K562 (cell line): ENCODE results near the gene ZDHHC17. TPM values are rescaled to one million over a fixed set of nuclear protein-coding genes. Genes with fewer than 3 reads are reported as not detected.
A peak's percentile ranks its signal among the peaks of the same experiment; 100 is the strongest.

Experiments used
- ARID3A ChIP-seq: IDR thresholded peaks from 2 replicates; pipeline ENCODE4 v1.6.1; 2012; ENCODE audit warnings: low read depth, low read length, improper control_type of control experiment, borderline replicate concordance
- CREB3 ChIP-seq: fragments of 450-650 bp; conservative IDR thresholded peaks from 2 replicates; pipeline ENCODE4 v1.6.1; 2016; ENCODE audit warnings: missing genetic modification characterization, low read depth, mild to moderate bottlenecking, missing compliant biosample characterization, moderate library complexity
- CTBP1 ChIP-seq: fragments of 450-650 bp; IDR thresholded peaks from 2 replicates; pipeline ENCODE4 v1.6.1; 2016; ENCODE audit warnings: borderline replicate concordance
- E2F3 ChIP-seq: fragments of 250-450 bp; sonication (Bioruptor Pico); IDR thresholded peaks from 2 replicates; pipeline ENCODE4 v1.4.0; 2020; ENCODE audit warnings: mild to moderate bottlenecking
- ELF1 ChIP-seq: fragments of 200-800 bp; sonication (Bioruptor generic); IDR thresholded peaks from 2 replicates; pipeline ENCODE4 v1.6.1; 2016; ENCODE audit warnings: missing genetic modification characterization, missing compliant biosample characterization
- HMBOX1 ChIP-seq: sonication (generic); IDR thresholded peaks from 2 replicates; pipeline ENCODE4 v1.6.1; 2016
- IRF1 ChIP-seq: sonication (generic); formaldehyde crosslinking; IDR thresholded peaks from 2 replicates; pipeline ENCODE4 v1.8.0; 2022; ENCODE audit warnings: missing genetic modification reagents, mild to moderate bottlenecking, borderline replicate concordance
- KHSRP ChIP-seq: fragments of 450-650 bp; IDR thresholded peaks from 2 replicates; pipeline ENCODE4 v1.6.1; 2017
- LEF1 ChIP-seq: fragments of 450-650 bp; IDR thresholded peaks from 2 replicates; pipeline ENCODE4 v1.6.1; 2016; ENCODE audit warnings: mild to moderate bottlenecking
- PATZ1 ChIP-seq: fragments of 250-450 bp; sonication (Bioruptor Pico); IDR thresholded peaks from 2 replicates; pipeline ENCODE4 v1.5.0; 2020; ENCODE audit warnings: mild to moderate bottlenecking, borderline replicate concordance
- POU5F1 ChIP-seq: fragments of 150-350 bp; IDR thresholded peaks from 2 replicates; pipeline ENCODE4 v1.6.1; 2014; ENCODE audit warnings: borderline replicate concordance, low read length, low read depth, mild to moderate bottlenecking; ENCODE audit not compliant: partially characterized antibody
- RFX5 ChIP-seq: IDR thresholded peaks from 2 replicates; pipeline ENCODE4 v1.6.1; 2011; ENCODE audit warnings: low read depth, mild to moderate bottlenecking, improper control_type of control experiment, low read length
- SAFB2 ChIP-seq: fragments of 200-400 bp; formaldehyde crosslinking; IDR thresholded peaks from 2 replicates; pipeline ENCODE4 v1.6.1; 2018; ENCODE audit warnings: borderline replicate concordance, low read length, low read depth, moderate library complexity; ENCODE audit not compliant: severe bottlenecking
- SOX6 ChIP-seq: fragments of 450-650 bp; IDR thresholded peaks from 2 replicates; pipeline ENCODE4 v1.6.1; 2014; ENCODE audit warnings: mild to moderate bottlenecking
- TCF7L2 ChIP-seq: fragments of 150-350 bp; IDR thresholded peaks from 2 replicates; pipeline ENCODE4 v1.6.1; 2016; ENCODE audit warnings: low read depth, mild to moderate bottlenecking, low read length, moderate library complexity
- ZNF212 ChIP-seq: fragments of 450-650 bp; formaldehyde crosslinking; IDR thresholded peaks from 2 replicates; pipeline ENCODE4 v1.4.0; 2020; ENCODE audit warnings: mild to moderate bottlenecking
- ZNF253 ChIP-seq: fragments of 250-450 bp; sonication (Bioruptor Pico); conservative IDR thresholded peaks from 2 replicates; pipeline ENCODE4 v1.6.1; 2021; ENCODE audit warnings: mild to moderate bottlenecking
- ZNF263 ChIP-seq: sonication (generic); formaldehyde crosslinking; IDR thresholded peaks from 2 replicates; pipeline ENCODE4 v1.8.0; 2022; ENCODE audit warnings: mild to moderate bottlenecking, missing genetic modification reagents, borderline replicate concordance
- ZNF280A ChIP-seq: fragments of 450-650 bp; IDR thresholded peaks from 2 replicates; pipeline ENCODE4 v1.6.1; 2018; ENCODE audit warnings: mild to moderate bottlenecking, low read depth; ENCODE audit not compliant: partially characterized antibody
- polyA plus RNA-seq, 8 experiments: library from polyadenylated mRNA; depleted of rRNA in 4 of 8; stranded (reverse) in 5 of 8; unstranded in 3 of 8; fragments of >200 nt; fragmentation: Nextera tagmentation in 2 of 8; fragmentation: Illumina TruSeq in 1 of 8; extraction: Ambion mirVana in 2 of 8; extraction: Trizol in 1 of 8; gene quantifications; 2 replicates each; pipeline versions ENCODE4 v1.2.1 to v1.2.3, GENCODE V29; 2011 to 2014; ENCODE audit warnings: inconsistent platforms in 1 of 8, missing spikeins in 1 of 8
- total RNA-seq, 7 experiments: library from RNA; depleted of rRNA in 6 of 7; stranded (reverse); fragments of >200 nt in 6 of 7; fragmentation: Illumina TruSeq in 2 of 7; extraction: Trizol in 2 of 7; gene quantifications; 2 replicates each; pipeline versions ENCODE4 v1.2.1 to v1.2.3, GENCODE V29; 2011 to 2021; ENCODE audit warnings: low replicate concordance in 1 of 7

ZDHHC17 gene
- total and polyA plus RNA-seq, 9 of the 15 experiments (the other 6 are each of a cell fraction or from before 2014, with no cell fraction given), result 6.7 to 66.0 (median 27.5) TPM

GRCh38 chr12:76763746-76764675 lies at the start of gene ZDHHC17 (continued):
- no peak for TF ChIP-seq HMBOX1
- TF ChIP-seq ZNF253 (CRISPR knock-in tag), result no peak
- 0 out of 2 replicates have a peak, but pooled peaks have one; percentile 13 for TF ChIP-seq ZNF263 (CRISPR knock-in tag)
- TF ChIP-seq E2F3 (CRISPR knock-in tag), result no peak
- no peak for TF ChIP-seq POU5F1
- no peak for TF ChIP-seq PATZ1
- TF ChIP-seq ELF1 (tag), result no peak
- no peak for TF ChIP-seq IRF1
- no peak for TF ChIP-seq ZNF280A
- TF ChIP-seq SOX6, result no peak
- no peak for TF ChIP-seq CREB3
- TF ChIP-seq TCF7L2, result no peak
- no peak for TF ChIP-seq ARID3A
- no peak for TF ChIP-seq LEF1
- TF ChIP-seq KHSRP, result no peak
- TF ChIP-seq RFX5, result no peak
- TF ChIP-seq CTBP1, result peak; percentile 39; the same call in 1 of the 2 replicates
- TF ChIP-seq SAFB2, result no peak
- TF ChIP-seq ZNF212 (CRISPR knock-in tag), result no peak
